LNCaP clone FGC (cell line): Measurements from ENCODE around the gene ITGAD.

Experiments used
- DNase-seq: peaks from one replicate; pipeline ENCODE4 v3.0.0-alpha.2; 2011; ENCODE audit warnings: low read depth
- H3K4me3 ChIP-seq: 2 replicates; pipeline ENCODE4 v1.5.1; 2011; ENCODE audit warnings: mild to moderate bottlenecking, low read depth, low read length, control low read depth
- TF ChIP-seq, protein P1 (sequence below): IDR thresholded peaks from 2 replicates; pipeline ENCODE4 v1.5.1; 2012; ENCODE audit warnings: mild to moderate bottlenecking; ENCODE audit not compliant: control insufficient read depth, insufficient read depth; ENCODE audit errors: extremely low read depth

Gene ITGAD

DNA sequence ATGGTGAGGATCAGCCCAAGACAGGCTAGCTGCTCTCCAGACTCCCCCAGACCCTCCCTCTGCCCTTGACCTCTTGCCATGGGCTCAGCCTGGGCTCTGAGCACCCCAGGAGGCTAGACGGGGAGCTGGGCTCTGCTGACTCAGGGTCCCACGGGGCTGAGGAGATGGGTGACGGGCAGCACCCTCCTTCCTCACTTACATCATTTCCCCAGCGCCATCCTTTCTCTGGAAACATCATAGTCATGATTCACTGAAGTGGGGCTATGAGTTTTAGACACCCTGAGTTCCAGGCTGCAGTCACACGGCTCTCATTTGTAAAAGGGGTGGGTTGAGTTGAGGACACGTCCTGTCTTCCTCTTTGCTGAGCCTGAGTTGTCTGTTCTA lies 41.2 kb upstream of the ITGAD start:
- no peak for DNase-seq
- no peak overlapping the region for H3K4me3 ChIP-seq
- TF ChIP-seq, protein P1, sequence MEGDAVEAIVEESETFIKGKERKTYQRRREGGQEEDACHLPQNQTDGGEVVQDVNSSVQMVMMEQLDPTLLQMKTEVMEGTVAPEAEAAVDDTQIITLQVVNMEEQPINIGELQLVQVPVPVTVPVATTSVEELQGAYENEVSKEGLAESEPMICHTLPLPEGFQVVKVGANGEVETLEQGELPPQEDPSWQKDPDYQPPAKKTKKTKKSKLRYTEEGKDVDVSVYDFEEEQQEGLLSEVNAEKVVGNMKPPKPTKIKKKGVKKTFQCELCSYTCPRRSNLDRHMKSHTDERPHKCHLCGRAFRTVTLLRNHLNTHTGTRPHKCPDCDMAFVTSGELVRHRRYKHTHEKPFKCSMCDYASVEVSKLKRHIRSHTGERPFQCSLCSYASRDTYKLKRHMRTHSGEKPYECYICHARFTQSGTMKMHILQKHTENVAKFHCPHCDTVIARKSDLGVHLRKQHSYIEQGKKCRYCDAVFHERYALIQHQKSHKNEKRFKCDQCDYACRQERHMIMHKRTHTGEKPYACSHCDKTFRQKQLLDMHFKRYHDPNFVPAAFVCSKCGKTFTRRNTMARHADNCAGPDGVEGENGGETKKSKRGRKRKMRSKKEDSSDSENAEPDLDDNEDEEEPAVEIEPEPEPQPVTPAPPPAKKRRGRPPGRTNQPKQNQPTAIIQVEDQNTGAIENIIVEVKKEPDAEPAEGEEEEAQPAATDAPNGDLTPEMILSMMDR = no peak

DNA sequence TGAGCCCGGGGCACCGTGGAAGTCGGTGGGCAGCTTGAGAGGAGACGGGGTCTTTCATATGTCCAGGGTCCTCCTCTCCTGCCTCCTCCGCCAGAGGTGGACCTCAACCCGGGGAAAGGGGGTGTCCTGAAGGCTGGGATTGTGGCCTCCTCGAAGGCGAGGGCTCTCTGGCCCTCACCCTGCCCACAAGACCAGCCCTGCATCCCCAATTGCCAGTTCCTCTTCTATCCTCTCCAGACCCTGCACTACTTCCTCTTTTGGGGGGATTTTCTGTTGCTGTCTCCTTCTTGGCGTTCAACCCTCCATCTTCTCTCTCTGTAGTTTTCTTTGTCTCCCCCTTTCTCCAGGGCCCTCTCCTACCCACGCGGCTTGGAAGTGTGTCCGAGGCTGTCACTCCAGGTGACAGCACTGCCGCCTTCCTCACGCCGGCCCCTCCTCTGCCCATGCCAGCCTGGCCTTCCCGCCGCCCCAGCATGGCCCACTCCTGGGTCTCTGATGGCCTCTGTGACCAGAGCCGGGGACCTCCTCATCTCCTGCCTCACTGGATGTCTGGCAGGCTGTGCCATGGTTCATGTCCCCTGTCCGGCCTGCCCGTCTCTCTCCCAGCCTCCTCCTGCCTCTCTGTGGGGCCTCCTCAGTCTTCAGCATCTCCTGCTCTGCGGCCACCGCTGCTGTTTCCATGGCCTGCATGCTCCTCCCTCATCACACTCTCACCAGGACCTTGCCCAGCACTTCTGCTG lies 40.6 kb upstream of the ITGAD start:
- TF ChIP-seq, protein P1 = no peak
- no peak overlapping the region for H3K4me3 ChIP-seq
- no peak for DNase-seq

- H3K4me3 ChIP-seq = no peak within 1 kb of the TSS
- TF ChIP-seq, protein P1 = no peak
- no peak for DNase-seq
Measured at GRCh38 chr16:31354394-31355291, 38.5 kb upstream of the ITGAD start, which contains the start of gene ITGAX. ITGAX (plus strand) TSS chr16:31355176; CDS start chr16:31355255, 79 bp downstream.

- DNase-seq = no peak
- no peak overlapping the region for H3K4me3 ChIP-seq
- TF ChIP-seq, protein P1 = no peak
Measured at GRCh38 chr16:31355431-31356100, 37.6 kb upstream of the ITGAD start.

GRCh38 chr16:31356566-31357323 lies 36.4 kb upstream of the ITGAD start:
- H3K4me3 ChIP-seq = no peak overlapping the region
- TF ChIP-seq, protein P1 = no peak
- DNase-seq = no peak
